ENCODE data around the gene CD244. TPM values are rescaled to one million over a fixed set of nuclear protein-coding genes. Genes with fewer than 3 reads are reported as not detected.

The CD244 gene
- polyA plus RNA-seq, 3 donors: 62.2 to 116 (median 106) TPM

DNA sequence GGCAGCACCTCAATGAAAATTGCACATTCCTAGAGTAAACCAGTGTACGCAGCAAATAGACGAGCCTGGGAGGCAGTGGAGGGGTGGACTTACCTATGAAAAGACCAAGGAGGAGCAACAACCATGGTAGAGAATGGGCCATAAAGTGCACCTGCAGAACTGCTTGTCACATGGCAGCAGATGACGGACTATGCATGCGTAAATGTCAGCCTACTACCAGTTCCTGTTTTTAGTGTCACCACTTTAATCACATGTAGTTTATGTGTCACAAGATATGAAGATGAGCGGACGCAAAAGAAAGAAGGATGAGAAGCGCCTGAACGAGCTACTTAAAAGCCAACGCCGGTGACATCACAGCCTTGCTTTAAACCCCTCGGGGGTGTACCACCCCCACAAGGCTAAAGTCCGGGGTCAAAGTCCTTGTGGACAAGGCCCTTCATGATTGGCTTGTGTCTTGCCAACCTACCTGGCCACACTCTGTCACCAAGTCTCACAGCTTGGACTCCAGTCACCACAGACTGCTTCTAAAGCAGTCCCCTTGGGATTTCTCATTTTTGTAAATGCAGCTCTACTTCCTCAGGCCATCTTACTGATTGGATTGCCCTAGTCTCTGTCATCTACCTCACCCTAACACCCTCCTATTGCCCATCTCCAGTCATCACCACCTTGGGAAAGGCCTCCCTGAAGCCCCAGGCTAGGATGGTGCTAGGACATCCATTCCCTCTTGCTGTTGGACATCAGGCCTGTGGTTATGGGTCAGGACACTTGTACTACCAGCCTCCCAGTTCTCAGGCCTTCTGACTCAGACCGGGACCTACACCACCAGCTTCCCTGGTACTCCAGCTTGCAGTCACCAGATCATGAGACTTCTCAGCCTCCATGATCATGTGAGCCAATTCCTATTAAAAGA is 72.7 kb downstream of the CD244 start:
- Histone ChIP-seq H3K27ac (ENCODE audit: low read depth in 1 of 2, low read length in 2 of 2) (peak overlapping the region; percentile 72 to 80), H2AFZ (ENCODE audit: insufficient read depth, low read depth, low read length, poor library complexity, severe bottlenecking) (peak overlapping the region; percentile 46), H3K9ac (ENCODE audit: insufficient read depth, low read length, poor library complexity, severe bottlenecking) (peak overlapping the region; percentile 11), H3K4me3 (replicated peaks in 1 of 3; ENCODE audit: low read depth in 2 of 3, low read length in 3 of 3) (no peak overlapping the region), H4K20me1 (ENCODE audit: insufficient read depth, low read length) (no peaks in the 10 kb centered on the region), H3K27me3 (ENCODE audit: control insufficient read depth in 2 of 2, insufficient read depth in 2 of 2, low read length in 2 of 2) (no peaks in the 10 kb centered on the region), H3K4me2 (replicated peaks; ENCODE audit: extremely low read depth, low read length, poor library complexity, severe bottlenecking) (no peak overlapping the region), H3K9me3 (replicated peaks in 1 of 2; ENCODE audit: control insufficient read depth in 1 of 2, insufficient read depth in 1 of 2, low read length in 2 of 2) (no peaks in the 10 kb centered on the region), H3K36me3 (replicated peaks in 1 of 2; ENCODE audit: control insufficient read depth in 1 of 2, insufficient read depth in 2 of 2, low read length in 2 of 2) (no peaks in the 10 kb centered on the region), H3K79me2 (ENCODE audit: insufficient read depth, low read length) (no peaks in the 10 kb centered on the region), H3K4me1 (ENCODE audit: control insufficient read depth in 1 of 2, insufficient read depth in 2 of 2, low read length in 2 of 2) (peaks cover 0 to 15% of the 10 kb centered on the region in 2 donors)
- Mint-ChIP-seq H3K4me3 (peak overlapping the region; percentile 16 to 59), H3K4me1 (peaks cover 27% of the 10 kb centered on the region), H3K36me3 (no peaks in the 10 kb centered on the region), H3K27ac (peak overlapping the region; percentile 89 to 99 (median 94)), H3K9me3 (no peaks in the 10 kb centered on the region), H3K27me3 (ENCODE audit: low read depth in 3 of 3) (peaks cover 0 to 2% (median 1%) of the 10 kb centered on the region in 3 donors)
- WGBS (ENCODE audit: insufficient coverage): 61% methylated on average over 8 of the region's 13 CpGs
- TF ChIP-seq, protein P1, sequence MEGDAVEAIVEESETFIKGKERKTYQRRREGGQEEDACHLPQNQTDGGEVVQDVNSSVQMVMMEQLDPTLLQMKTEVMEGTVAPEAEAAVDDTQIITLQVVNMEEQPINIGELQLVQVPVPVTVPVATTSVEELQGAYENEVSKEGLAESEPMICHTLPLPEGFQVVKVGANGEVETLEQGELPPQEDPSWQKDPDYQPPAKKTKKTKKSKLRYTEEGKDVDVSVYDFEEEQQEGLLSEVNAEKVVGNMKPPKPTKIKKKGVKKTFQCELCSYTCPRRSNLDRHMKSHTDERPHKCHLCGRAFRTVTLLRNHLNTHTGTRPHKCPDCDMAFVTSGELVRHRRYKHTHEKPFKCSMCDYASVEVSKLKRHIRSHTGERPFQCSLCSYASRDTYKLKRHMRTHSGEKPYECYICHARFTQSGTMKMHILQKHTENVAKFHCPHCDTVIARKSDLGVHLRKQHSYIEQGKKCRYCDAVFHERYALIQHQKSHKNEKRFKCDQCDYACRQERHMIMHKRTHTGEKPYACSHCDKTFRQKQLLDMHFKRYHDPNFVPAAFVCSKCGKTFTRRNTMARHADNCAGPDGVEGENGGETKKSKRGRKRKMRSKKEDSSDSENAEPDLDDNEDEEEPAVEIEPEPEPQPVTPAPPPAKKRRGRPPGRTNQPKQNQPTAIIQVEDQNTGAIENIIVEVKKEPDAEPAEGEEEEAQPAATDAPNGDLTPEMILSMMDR (IDR thresholded peaks at IDR 0.05): no peak
- intact Hi-C loops (cut with micrococcal nuclease): loop anchor here in 1 of 2 donors (10.0 kb wide), 1 partner anchor 85 kb away; no protein-coding TSS in a partner anchor
- DNase-seq: peak; percentile 75 to 92 (median 78)

DNA sequence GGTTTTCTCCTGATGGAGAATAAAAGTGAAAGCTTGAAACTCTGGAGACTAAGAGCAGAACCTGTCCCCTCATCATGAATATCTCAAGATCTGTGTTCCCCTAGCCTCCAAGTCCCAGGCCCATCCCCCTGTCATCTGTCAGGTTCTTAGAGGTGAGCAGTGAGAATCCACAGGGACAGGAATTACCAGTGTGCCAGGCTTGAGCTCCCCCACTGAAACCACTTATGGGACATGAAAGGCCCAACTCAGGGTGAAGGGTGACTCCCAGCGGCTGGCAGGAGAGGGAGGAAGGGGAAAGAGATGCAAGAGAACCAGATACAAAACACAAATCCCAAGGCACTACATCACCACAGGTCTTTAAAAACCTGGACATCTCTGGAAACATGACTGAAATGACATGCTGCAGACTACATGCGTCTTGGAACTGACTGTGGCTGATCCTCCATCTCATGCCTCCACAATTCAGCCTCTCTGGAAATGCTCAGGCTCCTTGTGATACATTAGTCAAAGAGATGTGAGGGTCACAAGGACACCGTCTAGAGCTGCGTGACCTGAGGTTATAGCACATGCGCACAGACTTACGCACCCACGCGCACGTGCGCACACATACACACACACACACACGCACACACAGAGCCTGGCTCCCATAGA is 73.5 kb downstream of the CD244 start:
- no peak overlapping the region for H3K4me3 Mint-ChIP-seq
- no peak overlapping the region for H2AFZ ChIP-seq (ENCODE audit: insufficient read depth, low read depth, low read length, poor library complexity, severe bottlenecking)
- H3K27ac ChIP-seq (ENCODE audit: low read depth in 1 of 2, low read length in 2 of 2): peak overlapping the region in 1 of 2 donors; percentile 80

More for the DNA sequence above, 73.5 kb downstream of the CD244 start:
- Mint-ChIP-seq H3K27ac (peak overlapping the region; percentile 40 to 99 (median 89)), H3K36me3 (no peaks in the 10 kb centered on the region), H3K4me1 (peaks cover 23% of the 10 kb centered on the region), H3K27me3 (ENCODE audit: low read depth in 3 of 3) (peaks cover 0 to 2% (median 1%) of the 10 kb centered on the region in 3 donors), H3K9me3 (no peaks in the 10 kb centered on the region)
- Histone ChIP-seq H3K27me3 (ENCODE audit: control insufficient read depth in 2 of 2, insufficient read depth in 2 of 2, low read length in 2 of 2) (no peaks in the 10 kb centered on the region), H3K9ac (ENCODE audit: insufficient read depth, low read length, poor library complexity, severe bottlenecking) (no peak overlapping the region), H3K4me1 (ENCODE audit: control insufficient read depth in 1 of 2, insufficient read depth in 2 of 2, low read length in 2 of 2) (peaks cover 0 to 12% of the 10 kb centered on the region in 2 donors), H3K36me3 (replicated peaks in 1 of 2; ENCODE audit: control insufficient read depth in 1 of 2, insufficient read depth in 2 of 2, low read length in 2 of 2) (no peaks in the 10 kb centered on the region), H3K4me2 (replicated peaks; ENCODE audit: extremely low read depth, low read length, poor library complexity, severe bottlenecking) (no peak overlapping the region), H4K20me1 (ENCODE audit: insufficient read depth, low read length) (no peaks in the 10 kb centered on the region), H3K79me2 (ENCODE audit: insufficient read depth, low read length) (no peaks in the 10 kb centered on the region), H3K4me3 (replicated peaks in 1 of 3; ENCODE audit: low read depth in 2 of 3, low read length in 3 of 3) (no peak overlapping the region), H3K9me3 (replicated peaks in 1 of 2; ENCODE audit: control insufficient read depth in 1 of 2, insufficient read depth in 1 of 2, low read length in 2 of 2) (no peaks in the 10 kb centered on the region)
- intact Hi-C loops (cut with micrococcal nuclease): no loop called here
- 100% methylated on average over 6 of the region's 11 CpGs for WGBS (ENCODE audit: insufficient coverage)
- TF ChIP-seq, protein P1 (IDR thresholded peaks at IDR 0.05): no peak
- DNase-seq: no peak
